Measurements from ENCODE around the gene GRIFIN.

GRCh38 chr7:2509298-2509906 lies 33.2 kb upstream of the GRIFIN start:
- TF ChIP-seq ZNF140 (tag by site-specific recombination; IDR thresholded peaks at IDR 0.05) (no peak), CTCF (tag by site-specific recombination; IDR thresholded peaks at IDR 0.05) (no peak), ZNF280C (tag by site-specific recombination; IDR thresholded peaks at IDR 0.05) (no peak), ZFP3 (tag by site-specific recombination; IDR thresholded peaks at IDR 0.05; ENCODE audit: low read depth) (no peak), ZNF548 (tag by site-specific recombination; IDR thresholded peaks at IDR 0.05) (no peak), MEIS1 (CRISPR knock-in tag; IDR thresholded peaks at IDR 0.05; ENCODE audit: borderline replicate concordance) (no peak), YY1 (tag by site-specific recombination; IDR thresholded peaks at IDR 0.05) (no peak), ZSCAN4 (tag by site-specific recombination; IDR thresholded peaks at IDR 0.05) (no peak), ZNF514 (tag by site-specific recombination; IDR thresholded peaks at IDR 0.05) (no peak), ZBTB10 (tag by site-specific recombination; IDR thresholded peaks at IDR 0.05) (no peak), ZBTB21 (tag by site-specific recombination; IDR thresholded peaks at IDR 0.05) (no peak), ZNF624 (tag by site-specific recombination; IDR thresholded peaks at IDR 0.05) (no peak), SCRT2 (tag by site-specific recombination; IDR thresholded peaks at IDR 0.05) (no peak)

Measured in HEK293 (cell line).